Heart left ventricle (tissue), 16 donors: ENCODE measurements around the gene SPSB3. TPM values are rescaled to one million over a fixed set of nuclear protein-coding genes. Genes with fewer than 3 reads are reported as not detected.
A peak's percentile ranks its signal among the peaks of the same experiment; 100 is the strongest.

Experiments used
- ATAC-seq, 4 donors: fragments of 200-7000 bp; cut with Tn5 transposase; one replicate each; pipeline ENCODE4 v1.9.1; 2020 to 2022; ENCODE audit warnings: moderate library complexity in 4 of 4, mild to moderate bottlenecking in 3 of 4, moderate number of reproducible peaks in 1 of 4
- DNase-seq, 5 donors: peaks; one replicate each; pipeline ENCODE4 v3.0.0-alpha.2; 2020
- H3K27ac ChIP-seq, 12 donors: fragments of 200-600 bp; sonication (generic) in 4 of 12; one replicate each; pipeline versions ENCODE4 v1.5.0 to v1.8.0; 2016 to 2022; ENCODE audit warnings: mild to moderate bottlenecking in 2 of 12
- H3K27me3 ChIP-seq, 9 donors: fragments of 200-600 bp; sonication (generic) in 2 of 9; one replicate each; pipeline versions ENCODE4 v1.5.1 to v1.8.0; 2016 to 2022; ENCODE audit warnings: mild to moderate bottlenecking in 3 of 9
- H3K36me3 ChIP-seq, 9 donors: fragments of 200-600 bp; sonication (generic) in 2 of 9; one replicate each; pipeline versions ENCODE4 v1.5.0 to v1.8.0; 2018 to 2022; ENCODE audit warnings: mild to moderate bottlenecking in 2 of 9
- H3K4me1 ChIP-seq, 12 donors: fragments of 200-600 bp; sonication (generic) in 4 of 12; one replicate each; pipeline versions ENCODE4 v1.5.0 to v1.8.0; 2016 to 2022; ENCODE audit warnings: mild to moderate bottlenecking in 3 of 12
- H3K4me3 ChIP-seq, 12 donors: fragments of 200-600 bp; sonication (generic) in 4 of 12; one replicate each; pipeline versions ENCODE4 v1.5.0 to v1.8.0; 2017 to 2022; ENCODE audit warnings: mild to moderate bottlenecking in 9 of 12, moderate library complexity in 4 of 12
- H3K9me3 ChIP-seq, 12 donors: fragments of 200-600 bp; sonication (generic) in 4 of 12; one replicate each; pipeline versions ENCODE4 v1.5.0 to v1.8.0; 2016 to 2022; ENCODE audit warnings: mild to moderate bottlenecking in 1 of 12
- CTCF ChIP-seq, 12 donors: fragments of 200-600 bp; sonication (generic) in 4 of 12; IDR thresholded peaks; one replicate each; pipeline versions ENCODE4 v1.5.0 to v1.8.0; 2018 to 2022; ENCODE audit warnings: antibody characterized with exemption in 12 of 12, mild to moderate bottlenecking in 5 of 12
- POLR2A ChIP-seq, 2 donors: fragments of 450-650 bp; IDR thresholded peaks; one replicate each; pipeline ENCODE4 v1.6.1; 2017; ENCODE audit warnings: antibody characterized with exemption in 2 of 2, mild to moderate bottlenecking in 2 of 2, moderate library complexity in 2 of 2
- WGBS, 4 donors: extraction: QIAGEN DNeasy Blood & Tissue Kit in 2 of 4; methylation state at CpG; one replicate each; pipeline versions ENCODE4 v1.1.5 to v1.1.7; 2013 to 2018; 5-methylcytosine and 5-hydroxymethylcytosine counted together
- intact Hi-C, 10 donors: fragments of 100-400 bp; cut with DNase I; formaldehyde crosslinking; loops; one replicate each; pipeline versions ENCODE4 v1.11.1 to v1.14.2; 2022
- polyA plus RNA-seq, 2 donors: library from polyadenylated mRNA; stranded (reverse); fragments of 200-250 nt; gene quantifications; one replicate each; pipeline ENCODE4 v1.2.3, GENCODE V29; 2013
- total RNA-seq, 9 donors: library from RNA; depleted of rRNA in 2 of 9; stranded (reverse); fragments of >200 nt in 2 of 9; fragmentation: NEBNext Ultra II Directional in 3 of 9; extraction: Animal tissue kit (Norgen Biotek cat#: 25700) in 3 of 9; gene quantifications; one replicate each; pipeline versions ENCODE4 v1.1.0 to v1.2.4, GENCODE V29; 2016 to 2023
- donor health status: ischemic (EF 13 %, LVEDD 7.1; RV severe dilation, severe dysfunction).
- donor health status: healthy with polysubstance abuse.
- donor health status: DM: no; HTN: yes; CAD: no.
- donor health status: DM: no; HTN: no; CAD: no.
- donor health status: ischemic (EF 25% LVEDD 6.9; RV normal size, moderate dysfunction).
- donor health status: ischemic (EF 25% LVEDD 5.7; RV mildly dilated, moderate dysfunction).
- donor health status: healthy.
- donor health status: DM: yes; HTN: yes; CAD: no.
- donor health status: ischemic (EF 35%, LVEDD 5.7; RV mildly dilated, moderate dysfunction).
- donor health status: nonischemic (EF 11% LVEDD 7.7; RV severe dilation, severe dysfunction).
- donor health status: DM: yes; HTN: yes; CAD: no.
- donor health status: PGD.
- donor health status: ischemic (EF 29% LVEDD 5.4; RV normal size, mild dysfunction).
- donor health status: nonischemic (EF 23%, LVEDD 6.1; RV moderate dilation, normal function).

Gene SPSB3
- total and polyA plus RNA-seq, 11 donors: 25.8 to 100 (median 32.4) TPM

GRCh38 chr16:1792836-1793577 lies 10.6 kb upstream of the SPSB3 start:
- Histone ChIP-seq H3K4me3 (no peak overlapping the region), H3K27ac (no peak overlapping the region), H3K27me3 (no peaks in the 10 kb centered on the region), H3K9me3 (peaks cover 0 to 6% (median 0%) of the 10 kb centered on the region in 12 donors), H3K4me1 (no peaks in the 10 kb centered on the region), H3K36me3 (peaks cover 0 to 37% (median 16%) of the 10 kb centered on the region in 9 donors)
- intact Hi-C loops: no loop called here
- 87 to 94% (median 93%) methylated on average over 16 to 33 of the region's 33 CpGs for WGBS, 4 donors
- TF ChIP-seq CTCF (IDR thresholded peaks at IDR 0.05): no peak
- TF ChIP-seq POLR2A (IDR thresholded peaks at IDR 0.05): no peak
- ATAC-seq: no peak
- DNase-seq: peak in 2 of 5 donors; percentile 6 to 25

- Histone ChIP-seq H3K27me3 (no peaks in the 10 kb centered on the region), H3K36me3 (peaks cover 0 to 45% (median 22%) of the 10 kb centered on the region in 9 donors), H3K9me3 (no peaks in the 10 kb centered on the region), H3K27ac (no peak overlapping the region), H3K4me3 (no peak overlapping the region), H3K4me1 (no peaks in the 10 kb centered on the region)
- 83 to 89% (median 86%) methylated on average over 45 to 59 of the region's 59 CpGs for WGBS, 4 donors
- no peak for TF ChIP-seq POLR2A (IDR thresholded peaks at IDR 0.05)
- no peak for TF ChIP-seq CTCF (IDR thresholded peaks at IDR 0.05)
- DNase-seq (peak in 2 of 5 donors; percentile 6 to 23), ATAC-seq (peak in 2 of 4 donors; percentile 5)
- intact Hi-C loops: no loop called here
Measured at GRCh38 chr16:1791943-1792812, 9.8 kb upstream of the SPSB3 start.

- intact Hi-C loops: no loop called here
- TF ChIP-seq CTCF (IDR thresholded peaks at IDR 0.05) (no peak), POLR2A (IDR thresholded peaks at IDR 0.05) (no peak)
- no peaks in the 10 kb centered on the region for H3K4me1 ChIP-seq
- 94 to 96% (median 95%) methylated on average over 42 to 53 of the region's 53 CpGs for WGBS, 4 donors
- H3K9me3 ChIP-seq: no peaks in the 10 kb centered on the region
- no peak overlapping the region for H3K27ac ChIP-seq
- no peaks in the 10 kb centered on the region for H3K27me3 ChIP-seq
- peaks cover 0 to 52% (median 29%) of the 10 kb centered on the region in 9 donors for H3K36me3 ChIP-seq
- no peak overlapping the region for H3K4me3 ChIP-seq
- ATAC-seq (no peak), DNase-seq (peak in 1 of 5 donors; percentile 5)
Measured at GRCh38 chr16:1791256-1791942, 9.0 kb upstream of the SPSB3 start.
